ENCODE data around the gene CCDC24.

GRCh38 chr1:44021581-44022321, 30.4 kb downstream of the CCDC24 start:
- TF ChIP-seq, protein P1, sequence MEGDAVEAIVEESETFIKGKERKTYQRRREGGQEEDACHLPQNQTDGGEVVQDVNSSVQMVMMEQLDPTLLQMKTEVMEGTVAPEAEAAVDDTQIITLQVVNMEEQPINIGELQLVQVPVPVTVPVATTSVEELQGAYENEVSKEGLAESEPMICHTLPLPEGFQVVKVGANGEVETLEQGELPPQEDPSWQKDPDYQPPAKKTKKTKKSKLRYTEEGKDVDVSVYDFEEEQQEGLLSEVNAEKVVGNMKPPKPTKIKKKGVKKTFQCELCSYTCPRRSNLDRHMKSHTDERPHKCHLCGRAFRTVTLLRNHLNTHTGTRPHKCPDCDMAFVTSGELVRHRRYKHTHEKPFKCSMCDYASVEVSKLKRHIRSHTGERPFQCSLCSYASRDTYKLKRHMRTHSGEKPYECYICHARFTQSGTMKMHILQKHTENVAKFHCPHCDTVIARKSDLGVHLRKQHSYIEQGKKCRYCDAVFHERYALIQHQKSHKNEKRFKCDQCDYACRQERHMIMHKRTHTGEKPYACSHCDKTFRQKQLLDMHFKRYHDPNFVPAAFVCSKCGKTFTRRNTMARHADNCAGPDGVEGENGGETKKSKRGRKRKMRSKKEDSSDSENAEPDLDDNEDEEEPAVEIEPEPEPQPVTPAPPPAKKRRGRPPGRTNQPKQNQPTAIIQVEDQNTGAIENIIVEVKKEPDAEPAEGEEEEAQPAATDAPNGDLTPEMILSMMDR (conservative IDR thresholded peaks at IDR 0.05; ENCODE audit: low read depth, low read length): no peak
- TF ChIP-seq POLR2A (IDR thresholded peaks at IDR 0.05; ENCODE audit: low read depth, low read length): no peak
- TF ChIP-seq MXI1 (IDR thresholded peaks at IDR 0.05; ENCODE audit: borderline replicate concordance, low read depth, low read length): no peak
- TF ChIP-seq RAD21 (IDR thresholded peaks at IDR 0.05; ENCODE audit: low read length): no peak
- TF ChIP-seq NFE2L2 (IDR thresholded peaks at IDR 0.05; ENCODE audit: low read depth, low read length): no peak
- TF ChIP-seq BHLHE40 (IDR thresholded peaks at IDR 0.05; ENCODE audit: low read depth, low read length): no peak
- TF ChIP-seq RFX5 (IDR thresholded peaks at IDR 0.05; ENCODE audit: low read depth, low read length): no peak
- no peak for TF ChIP-seq RCOR1 (IDR thresholded peaks at IDR 0.05; ENCODE audit: insufficient replicate concordance, low read length)
- no peak for TF ChIP-seq ELK1 (IDR thresholded peaks at IDR 0.05; ENCODE audit: borderline replicate concordance, low read depth, low read length)
- peak; percentile 34 for TF ChIP-seq MAFK (IDR thresholded peaks at IDR 0.05; ENCODE audit: low read depth, low read length)
- no peak for TF ChIP-seq MAZ (IDR thresholded peaks at IDR 0.05; ENCODE audit: borderline replicate concordance, low read depth, low read length)
- TF ChIP-seq USF2 (IDR thresholded peaks at IDR 0.05; ENCODE audit: low read depth, low read length): no peak
- no peak for TF ChIP-seq SMC3 (IDR thresholded peaks at IDR 0.05; ENCODE audit: low read depth, low read length)
